HG02970 (cell line): ENCODE measurements around the gene TRPT1.

Experiments
- ATAC-seq: cut with Tn5 transposase; IDR thresholded peaks from one replicate; pipeline ENCODE4 v1.9.1; 2021; ENCODE audit warnings: mild to moderate bottlenecking, moderate library complexity, moderate number of reproducible peaks; ENCODE audit not compliant: unreplicated experiment, low FRiP score

TRPT1 gene, protein sequence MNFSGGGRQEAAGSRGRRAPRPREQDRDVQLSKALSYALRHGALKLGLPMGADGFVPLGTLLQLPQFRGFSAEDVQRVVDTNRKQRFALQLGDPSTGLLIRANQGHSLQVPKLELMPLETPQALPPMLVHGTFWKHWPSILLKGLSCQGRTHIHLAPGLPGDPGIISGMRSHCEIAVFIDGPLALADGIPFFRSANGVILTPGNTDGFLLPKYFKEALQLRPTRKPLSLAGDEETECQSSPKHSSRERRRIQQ

GRCh38 chr11:64225608-64226506 lies at the start of gene TRPT1, which contains the start of gene NUDT22:
Gene TRPT1, minus strand, starts transcription at chr11:64226186. Its CDS starts 326 bp downstream, at chr11:64225860.
Gene NUDT22, plus strand, starts transcription at chr11:64226274. Its CDS starts 379 bp downstream, at chr11:64226653.
- ATAC-seq = peak; percentile 56

DNA sequence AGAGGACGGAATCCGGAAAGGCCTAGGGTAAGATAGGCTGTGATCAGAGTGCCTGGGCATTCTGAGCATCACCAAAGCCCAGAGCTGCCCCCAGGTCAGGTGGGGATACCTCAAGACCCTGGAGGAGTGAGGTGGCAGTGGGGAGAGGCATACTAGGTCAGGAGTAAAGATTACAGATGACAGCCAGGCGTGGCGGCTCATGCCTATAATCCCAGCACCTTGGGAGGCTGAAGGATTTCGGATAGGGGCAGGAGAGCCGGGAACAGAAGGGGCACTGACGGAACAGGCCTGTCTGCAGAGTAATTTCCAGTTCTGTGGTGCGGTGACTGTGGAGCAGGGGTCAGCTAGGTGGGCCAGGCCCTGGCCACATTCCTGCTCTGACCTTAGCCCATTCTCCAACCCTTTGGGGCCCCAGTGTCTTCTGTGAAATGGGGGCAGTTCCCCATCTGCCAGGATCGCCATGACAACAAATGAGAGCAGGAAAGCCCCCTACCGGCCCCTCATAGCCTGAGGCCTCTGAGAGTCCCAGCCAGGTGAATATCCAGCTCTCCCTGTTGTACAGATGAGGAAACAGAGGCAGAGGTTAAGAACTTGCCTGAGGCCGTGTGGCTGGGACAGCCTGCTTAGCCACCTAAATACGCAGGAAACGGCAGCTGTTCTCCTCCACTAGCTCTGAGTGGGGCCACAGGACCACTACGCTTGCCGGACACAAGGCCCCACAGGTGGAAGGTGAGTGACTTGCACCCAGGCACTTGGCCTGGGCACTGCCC lies 49.2 kb upstream of the TRPT1 start:
- ATAC-seq = no peak

DNA sequence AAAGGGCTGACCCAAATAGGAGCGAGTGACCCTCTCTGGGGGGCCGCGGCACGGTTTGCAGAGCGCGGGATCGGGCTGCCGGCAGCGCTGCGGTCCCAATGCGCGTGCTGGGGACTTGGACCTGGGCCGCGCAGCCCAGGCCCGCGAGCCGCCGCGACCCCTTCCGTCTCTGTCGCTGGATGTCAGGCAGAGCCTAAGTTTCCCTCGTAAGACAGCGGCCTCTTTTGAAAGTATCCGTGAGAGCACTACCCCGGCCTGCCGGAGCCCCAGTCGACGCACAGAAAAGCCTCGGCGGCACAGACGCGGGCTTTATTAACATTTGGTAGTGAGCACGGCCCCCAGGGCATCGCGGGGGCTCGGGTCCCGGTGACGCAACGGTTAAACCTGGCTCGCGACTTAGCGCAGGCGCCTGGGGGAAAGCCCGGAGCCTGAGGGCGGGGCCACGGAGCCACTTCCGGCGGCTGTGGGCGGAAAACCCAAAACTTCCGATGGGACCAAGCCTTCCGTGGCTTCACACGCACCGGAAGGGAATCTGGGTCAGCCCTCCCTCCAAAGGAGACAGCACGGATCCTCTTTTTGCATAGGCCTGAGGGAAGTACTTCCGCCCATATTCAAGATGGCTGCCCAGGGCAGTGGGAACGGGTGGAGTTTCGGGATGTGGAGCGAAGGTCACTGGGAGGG lies 43.7 kb upstream of the TRPT1 start:
- peak; percentile 68 for ATAC-seq

DNA sequence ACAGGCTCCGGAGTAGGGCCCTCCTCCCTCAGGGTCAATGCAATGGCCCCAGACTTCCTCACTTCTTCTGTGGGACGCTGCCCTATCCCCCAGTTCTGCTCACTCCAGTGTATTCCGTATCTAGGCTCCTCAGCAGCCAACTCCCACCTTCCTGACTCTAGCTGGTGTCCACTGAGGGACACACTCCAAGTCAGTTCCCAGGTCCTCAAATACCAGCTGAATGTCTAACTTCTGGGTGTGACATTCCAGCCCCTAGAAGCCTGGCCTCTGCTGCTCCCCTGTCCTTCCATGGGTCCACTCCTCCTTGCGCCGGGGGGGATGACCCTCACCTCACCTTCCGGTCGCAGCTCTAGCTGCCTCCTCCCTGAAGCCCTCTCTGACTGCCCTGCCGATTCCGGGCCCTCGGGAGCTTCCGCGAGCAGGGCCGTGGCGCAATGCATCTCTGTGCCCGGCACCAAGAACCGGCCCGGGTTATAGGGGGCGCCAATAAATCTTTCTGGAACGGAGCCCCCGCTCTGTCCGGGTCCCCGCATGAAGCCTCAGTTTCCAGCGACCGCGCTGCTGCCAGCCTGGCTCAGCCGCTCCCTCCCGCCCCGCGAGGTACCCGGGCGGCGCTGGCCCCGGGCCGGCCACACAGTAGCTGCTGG lies 43.0 kb upstream of the TRPT1 start:
- ATAC-seq = no peak

- no peak for ATAC-seq
Observed at GRCh38 chr11:64268025-64268892, 42.3 kb upstream of the TRPT1 start.

DNA sequence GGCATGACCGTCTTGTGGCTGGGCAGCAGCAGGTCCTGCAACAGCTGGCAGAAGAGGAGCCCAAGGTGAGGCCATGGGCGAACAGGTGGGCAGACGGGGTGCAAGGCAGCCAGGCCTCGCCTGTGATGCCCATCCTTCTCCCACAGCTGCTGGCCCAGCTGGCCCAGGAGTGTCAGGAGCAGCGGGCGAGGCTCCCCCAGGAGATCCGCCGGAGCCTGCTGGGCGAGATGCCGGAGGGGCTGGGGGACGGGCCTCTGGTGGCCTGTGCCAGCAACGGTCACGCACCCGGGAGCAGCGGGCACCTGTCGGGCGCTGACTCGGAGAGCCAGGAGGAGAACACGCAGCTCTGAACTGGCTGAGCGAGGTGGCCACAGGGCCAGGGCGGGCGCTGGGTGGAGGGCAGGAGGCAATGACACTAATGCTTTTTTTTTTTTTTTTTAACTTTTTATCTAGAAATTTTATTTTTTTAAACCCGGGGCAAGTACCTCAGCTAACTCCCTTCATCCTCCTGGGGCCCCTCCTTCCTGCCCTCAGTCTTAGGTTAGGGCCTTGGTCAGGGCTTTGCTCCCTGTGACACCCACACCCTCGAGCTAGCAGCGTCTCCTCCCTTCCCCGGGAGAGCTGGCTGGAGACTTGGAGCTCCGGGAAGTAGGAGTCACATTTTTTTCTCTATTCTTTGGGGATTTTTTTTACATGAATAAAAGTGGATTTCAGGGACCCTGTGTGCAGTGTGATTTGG lies 41.4 kb upstream of the TRPT1 start:
- no peak for ATAC-seq

- no peak for ATAC-seq
Observed at GRCh38 chr11:64266339-64266738, 40.4 kb upstream of the TRPT1 start.

- no peak for ATAC-seq
Observed at GRCh38 chr11:64265176-64266160, 39.5 kb upstream of the TRPT1 start.

DNA sequence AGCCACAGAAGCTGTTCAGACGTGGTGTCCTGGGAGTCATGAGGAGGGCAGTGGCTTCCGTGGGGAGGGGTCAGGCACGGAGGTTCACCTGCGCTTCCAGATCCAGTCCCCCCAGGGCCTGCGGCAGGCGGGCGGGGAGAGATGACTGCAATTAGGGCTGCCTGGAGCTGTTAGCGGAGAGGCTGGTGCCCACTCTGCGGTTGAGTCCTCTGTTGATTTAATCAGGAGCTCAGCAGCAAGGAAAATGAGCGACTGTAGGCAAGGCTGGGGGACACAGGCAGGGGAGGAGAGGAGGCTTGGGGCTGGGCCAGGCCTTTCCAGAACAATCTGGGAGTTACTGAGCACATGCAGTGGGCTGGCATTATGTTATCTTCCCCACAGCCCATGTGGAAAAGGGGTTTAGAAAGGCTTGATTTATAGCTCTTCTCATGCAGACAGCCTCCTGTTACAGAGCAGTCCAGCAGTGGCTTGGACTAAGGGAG lies 38.4 kb upstream of the TRPT1 start:
- ATAC-seq = no peak

GRCh38 chr11:64263947-64264317 lies 37.9 kb upstream of the TRPT1 start:
- no peak for ATAC-seq

DNA sequence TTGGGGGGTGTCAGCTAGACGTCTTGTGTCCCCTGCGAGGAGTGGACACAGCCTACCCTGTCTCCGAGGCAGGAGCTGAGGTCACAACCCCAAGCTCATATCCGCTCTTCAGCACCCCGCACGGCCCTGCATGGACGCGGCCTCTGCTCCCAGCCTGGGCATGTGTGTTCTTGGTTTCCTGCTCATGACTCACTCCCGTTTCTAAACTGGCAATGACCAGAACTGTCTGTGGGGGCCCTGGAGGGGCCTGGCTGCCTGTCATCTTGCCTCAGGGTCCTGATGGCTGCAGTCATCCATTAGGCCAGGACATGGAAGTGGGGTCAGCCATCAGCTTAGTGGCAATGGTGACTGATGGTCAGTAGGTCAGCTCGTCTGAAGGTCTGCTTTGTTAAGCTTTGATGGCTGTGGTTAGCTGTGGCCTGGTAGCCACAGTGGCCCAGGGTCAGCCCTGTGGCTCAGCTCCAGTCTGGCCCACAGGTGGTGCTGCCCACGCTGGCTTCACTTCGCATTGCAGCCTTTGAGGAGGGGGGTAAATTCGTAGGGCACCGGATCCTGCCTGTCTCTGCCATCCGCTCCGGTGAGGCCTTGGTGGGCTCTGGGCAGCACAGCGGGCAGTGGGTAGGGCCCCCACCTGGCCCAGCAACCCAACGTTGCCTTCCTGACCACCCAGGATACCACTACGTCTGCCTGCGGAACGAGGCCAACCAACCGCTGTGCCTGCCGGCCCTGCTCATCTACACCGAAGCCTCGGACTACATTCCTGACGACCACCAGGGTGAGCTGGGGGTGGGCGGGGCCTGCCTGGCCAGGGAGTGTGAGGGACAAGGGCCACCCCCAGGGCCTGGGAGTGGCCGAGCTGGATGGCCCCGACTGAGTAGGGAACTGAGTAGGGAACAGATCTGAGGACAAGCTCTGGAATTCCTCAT lies 37.3 kb upstream of the TRPT1 start:
- ATAC-seq = no peak

DNA sequence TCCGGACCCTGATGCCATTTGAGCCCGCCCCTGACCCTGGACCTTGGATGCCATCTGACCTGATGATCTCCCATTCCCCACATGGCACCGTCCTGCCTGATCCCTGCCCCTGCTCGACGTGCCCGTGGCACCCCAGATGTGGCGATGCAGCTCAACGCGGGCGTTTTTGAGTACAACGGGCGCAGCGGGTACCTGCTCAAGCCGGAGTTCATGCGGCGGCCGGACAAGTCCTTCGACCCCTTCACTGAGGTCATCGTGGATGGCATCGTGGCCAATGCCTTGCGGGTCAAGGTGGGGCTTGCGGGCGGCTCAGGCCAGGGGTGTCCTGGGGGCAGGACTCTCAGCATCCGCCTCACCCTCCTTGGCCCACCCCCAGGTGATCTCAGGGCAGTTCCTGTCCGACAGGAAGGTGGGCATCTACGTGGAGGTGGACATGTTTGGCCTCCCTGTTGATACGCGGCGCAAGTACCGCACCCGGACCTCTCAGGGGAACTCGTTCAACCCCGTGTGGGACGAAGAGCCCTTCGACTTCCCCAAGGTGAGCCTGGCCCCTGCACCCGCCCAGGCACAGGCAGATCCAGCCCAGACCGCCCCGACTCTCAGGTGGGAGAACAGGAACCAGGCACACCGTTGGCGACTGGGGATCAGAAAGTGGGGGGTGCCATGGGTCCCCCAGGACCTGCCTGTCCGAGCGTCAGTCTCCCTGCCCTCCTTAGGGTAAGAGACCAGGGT lies 36.5 kb upstream of the TRPT1 start:
- ATAC-seq = no peak

- no peak for ATAC-seq
Observed at GRCh38 chr11:64261556-64262080, 35.6 kb upstream of the TRPT1 start.

- ATAC-seq = no peak
Observed at GRCh38 chr11:64260147-64260708, 34.2 kb upstream of the TRPT1 start.
